Measurements from ENCODE around the gene GFOD1. TPM values are rescaled to one million over a fixed set of nuclear protein-coding genes. Genes with fewer than 3 reads are reported as not detected.

The GFOD1 gene
- total RNA-seq, 1 donor from 2014 or later, result 33.7 TPM

DNA sequence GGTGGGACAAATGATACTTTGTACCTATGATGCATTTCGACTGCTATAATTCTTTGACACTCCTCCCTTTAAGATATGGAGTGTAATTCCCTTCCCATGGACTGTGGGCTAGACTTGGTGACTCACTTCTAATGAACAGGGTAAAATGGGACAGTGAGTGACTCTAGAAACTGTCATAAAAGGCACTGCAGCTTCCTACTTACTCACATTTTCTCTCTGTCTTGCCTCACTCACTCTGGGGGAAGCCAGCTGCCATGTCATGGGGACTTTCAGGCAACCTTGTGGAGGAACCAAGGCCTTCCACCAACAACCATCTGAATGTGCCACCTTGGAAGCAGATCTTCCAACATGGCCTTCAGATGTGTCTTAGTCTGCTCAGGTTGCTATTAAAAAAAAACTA is 12.9 kb upstream of the GFOD1 start:
- no peaks in the 10 kb centered on the region for H3K36me3 ChIP-seq
- no peaks in the 10 kb centered on the region for H3K4me1 ChIP-seq
- no peak overlapping the region for H3K4me3 ChIP-seq
- no peak for ATAC-seq
- no peaks in the 10 kb centered on the region for H3K9me3 ChIP-seq
- TF ChIP-seq, protein P1, sequence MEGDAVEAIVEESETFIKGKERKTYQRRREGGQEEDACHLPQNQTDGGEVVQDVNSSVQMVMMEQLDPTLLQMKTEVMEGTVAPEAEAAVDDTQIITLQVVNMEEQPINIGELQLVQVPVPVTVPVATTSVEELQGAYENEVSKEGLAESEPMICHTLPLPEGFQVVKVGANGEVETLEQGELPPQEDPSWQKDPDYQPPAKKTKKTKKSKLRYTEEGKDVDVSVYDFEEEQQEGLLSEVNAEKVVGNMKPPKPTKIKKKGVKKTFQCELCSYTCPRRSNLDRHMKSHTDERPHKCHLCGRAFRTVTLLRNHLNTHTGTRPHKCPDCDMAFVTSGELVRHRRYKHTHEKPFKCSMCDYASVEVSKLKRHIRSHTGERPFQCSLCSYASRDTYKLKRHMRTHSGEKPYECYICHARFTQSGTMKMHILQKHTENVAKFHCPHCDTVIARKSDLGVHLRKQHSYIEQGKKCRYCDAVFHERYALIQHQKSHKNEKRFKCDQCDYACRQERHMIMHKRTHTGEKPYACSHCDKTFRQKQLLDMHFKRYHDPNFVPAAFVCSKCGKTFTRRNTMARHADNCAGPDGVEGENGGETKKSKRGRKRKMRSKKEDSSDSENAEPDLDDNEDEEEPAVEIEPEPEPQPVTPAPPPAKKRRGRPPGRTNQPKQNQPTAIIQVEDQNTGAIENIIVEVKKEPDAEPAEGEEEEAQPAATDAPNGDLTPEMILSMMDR (IDR thresholded peaks at IDR 0.05), result no peak
- no peaks in the 10 kb centered on the region for H3K27me3 ChIP-seq
- no peak for DNase-seq
- no peak overlapping the region for H3K27ac ChIP-seq
- intact Hi-C loops (cut with DNase I), result no loop called here

DNA sequence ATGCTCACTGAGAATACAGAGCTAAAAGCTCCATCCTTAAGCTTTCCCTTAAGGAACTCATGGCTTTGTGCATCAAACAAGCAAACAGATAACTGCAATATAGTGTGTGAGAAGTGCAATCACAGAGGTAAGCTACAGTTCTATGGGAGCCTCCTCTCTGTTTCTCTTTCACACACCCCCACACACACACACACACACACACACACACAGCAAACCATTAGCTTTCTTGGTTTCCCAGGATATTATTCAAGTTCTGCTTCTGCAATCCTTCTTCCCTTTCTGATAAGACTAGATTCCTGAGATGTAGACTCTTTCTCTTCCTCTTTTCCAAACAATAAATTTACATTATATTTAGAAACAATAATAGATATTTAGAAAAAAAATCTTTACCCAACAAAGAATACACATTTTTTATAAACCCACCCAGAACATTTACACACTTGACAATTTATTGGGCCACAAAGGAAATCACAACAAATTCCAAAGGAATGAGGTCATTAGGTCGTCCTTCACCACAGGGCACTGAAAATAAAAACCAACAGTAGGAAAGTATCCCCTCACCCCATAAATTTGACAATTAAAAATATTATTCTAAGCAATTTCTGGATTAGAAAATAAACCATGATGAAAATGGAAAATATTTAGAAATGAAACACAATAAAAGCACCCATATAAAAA is 9.3 kb upstream of the GFOD1 start:
- no peaks in the 10 kb centered on the region for H3K27me3 ChIP-seq
- TF ChIP-seq, protein P1 (IDR thresholded peaks at IDR 0.05), result no peak
- DNase-seq (no peak), ATAC-seq (no peak)
- intact Hi-C loops (cut with DNase I), result no loop called here
- H3K27ac ChIP-seq, result no peak overlapping the region
- no peaks in the 10 kb centered on the region for H3K9me3 ChIP-seq
- no peak overlapping the region for H3K4me3 ChIP-seq
- H3K36me3 ChIP-seq, result no peaks in the 10 kb centered on the region
- no peaks in the 10 kb centered on the region for H3K4me1 ChIP-seq

DNA sequence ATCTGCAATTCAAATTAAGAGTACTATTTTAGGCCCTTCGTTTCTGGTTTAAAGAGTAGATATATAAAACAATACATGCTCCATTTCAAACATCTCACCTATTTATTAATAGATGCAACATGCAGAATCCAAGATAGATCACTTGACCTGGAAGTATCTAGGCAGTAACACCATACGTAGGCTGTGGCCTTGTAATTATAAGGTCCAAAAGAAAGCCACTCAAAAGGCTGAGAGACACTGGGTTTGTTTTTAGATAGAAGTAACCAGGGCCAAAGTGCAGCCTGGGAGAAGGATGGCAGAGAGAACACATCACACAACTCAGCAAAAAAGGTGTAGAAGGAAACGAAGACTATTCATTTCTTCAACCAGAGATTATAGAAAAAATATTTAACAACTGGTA is 8.4 kb upstream of the GFOD1 start:
- no peak for DNase-seq
- intact Hi-C loops (cut with DNase I), result no loop called here
- Histone ChIP-seq H3K4me1 (no peaks in the 10 kb centered on the region), H3K36me3 (no peaks in the 10 kb centered on the region), H3K4me3 (no peak overlapping the region), H3K27me3 (no peaks in the 10 kb centered on the region), H3K27ac (no peak overlapping the region), H3K9me3 (no peaks in the 10 kb centered on the region)
- TF ChIP-seq, protein P1 (IDR thresholded peaks at IDR 0.05), result no peak
- ATAC-seq, result no peak

DNA sequence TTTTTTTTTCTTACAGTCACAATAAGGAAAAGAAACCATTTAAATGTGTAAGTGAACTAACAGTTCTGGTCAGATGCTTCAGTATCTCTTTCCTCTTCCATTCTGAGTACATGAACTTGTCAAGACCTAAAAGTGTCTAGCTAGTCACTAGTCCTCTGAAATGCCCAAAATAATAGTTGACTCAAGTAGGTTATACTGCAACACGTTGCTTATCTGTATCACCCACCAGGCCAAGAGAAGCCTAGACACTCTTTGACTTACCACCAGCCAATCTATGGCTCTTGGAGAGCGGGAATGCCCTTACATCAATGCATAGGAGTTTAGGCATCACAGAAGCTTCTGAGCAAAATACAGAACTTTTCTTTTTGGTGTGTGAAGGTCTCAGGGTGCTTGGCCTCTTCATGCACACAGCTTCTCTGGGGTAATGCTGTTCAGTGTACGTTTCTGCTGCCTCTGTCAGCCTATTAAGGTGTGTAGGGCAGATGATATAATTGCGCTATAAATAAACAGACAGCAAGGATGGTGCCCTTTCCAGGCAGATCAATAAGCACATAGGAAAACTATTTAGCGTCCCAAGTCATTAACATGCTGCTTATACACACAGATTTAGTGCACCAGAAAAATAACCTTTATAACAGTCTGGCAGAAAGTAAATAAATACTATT is 7.8 kb upstream of the GFOD1 start:
- intact Hi-C loops (cut with DNase I), result no loop called here
- Histone ChIP-seq H3K4me3 (no peak overlapping the region), H3K9me3 (no peaks in the 10 kb centered on the region), H3K36me3 (no peaks in the 10 kb centered on the region), H3K4me1 (no peaks in the 10 kb centered on the region), H3K27ac (no peak overlapping the region), H3K27me3 (no peaks in the 10 kb centered on the region)
- ATAC-seq (no peak), DNase-seq (no peak)
- TF ChIP-seq, protein P1 (IDR thresholded peaks at IDR 0.05), result no peak

DNA sequence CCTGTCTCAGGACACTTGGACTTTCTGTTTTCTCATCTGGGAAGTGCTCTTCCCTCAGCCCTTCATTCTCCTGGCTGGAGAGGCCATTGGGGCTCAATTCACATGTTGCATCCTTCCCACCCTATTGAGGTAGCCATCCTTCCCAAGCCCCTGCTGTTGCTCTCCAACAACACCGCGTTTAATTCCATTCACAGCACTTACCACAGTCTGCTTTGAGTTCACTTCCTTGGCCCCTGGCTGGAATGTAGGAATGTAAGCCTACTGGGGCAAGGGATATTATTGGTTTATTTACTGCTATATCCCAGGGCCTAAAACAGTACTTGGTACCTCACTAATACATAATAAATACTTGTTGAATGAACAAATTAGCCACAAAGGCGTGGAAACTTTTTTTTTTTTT is 6.7 kb upstream of the GFOD1 start:
- TF ChIP-seq, protein P1 (IDR thresholded peaks at IDR 0.05), result no peak
- DNase-seq (no peak), ATAC-seq (no peak)
- Histone ChIP-seq H3K36me3 (no peaks in the 10 kb centered on the region), H3K4me1 (no peaks in the 10 kb centered on the region), H3K27ac (no peak overlapping the region), H3K27me3 (no peaks in the 10 kb centered on the region), H3K4me3 (no peak overlapping the region), H3K9me3 (no peaks in the 10 kb centered on the region)
- intact Hi-C loops (cut with DNase I), result no loop called here

Measured in upper lobe of right lung (tissue), 1 donor.